Ovary (tissue), 3 donors: ENCODE measurements around the gene REXO2.

Experiments used
- CTCF ChIP-seq, 3 donors: fragments of 450-650 bp in 2 of 3; fragments of 200-600 bp in 1 of 3; IDR thresholded peaks; one replicate each; pipeline versions ENCODE4 v1.5.1 to v1.8.0; 2016 to 2022; ENCODE audit warnings: antibody characterized with exemption in 3 of 3, mild to moderate bottlenecking in 1 of 3
- EP300 ChIP-seq: sonication (generic); formaldehyde crosslinking; IDR thresholded peaks from one replicate; pipeline ENCODE4 v1.6.1; 2017; ENCODE audit warnings: antibody characterized with exemption
- POLR2A ChIP-seq: fragments of 450-650 bp; IDR thresholded peaks from one replicate; pipeline ENCODE4 v1.6.1; 2017; ENCODE audit warnings: antibody characterized with exemption, mild to moderate bottlenecking, moderate library complexity
- donor health status: DM: no; HTN: no; CAD: no.

- TF ChIP-seq CTCF (IDR thresholded peaks at IDR 0.05) (no peak), POLR2A (no peak), EP300 (no peak)
Measured at GRCh38 chr11:114496915-114497314, 57.6 kb downstream of the REXO2 start.
